Endothelial cell of hepatic sinusoid (primary cell): ENCODE results near the gene SCFD2.

Experiments
- in situ Hi-C: cut with HindIII; loops from 2 replicates; pipeline ENCODE4 v1.10.0; 2017; ENCODE audit warnings: low sequenced_read_pairs

SCFD2 gene

GRCh38 chr4:53019485-53020382, 346.1 kb downstream of the SCFD2 start:
- in situ Hi-C loops, result loop anchor here (25.0 kb wide), 2 partner anchors 893 to 1193 kb away; no protein-coding TSS in a partner anchor

- in situ Hi-C loops, result loop anchor here (25.0 kb wide), 2 partner anchors 894 to 1194 kb away; no protein-coding TSS in a partner anchor
These were observed 347.4 kb downstream of the SCFD2 start for GRCh38 chr4:53018471-53018870.

- in situ Hi-C loops, result loop anchor here (25.0 kb wide), 2 partner anchors 896 to 1196 kb away; no protein-coding TSS in a partner anchor
These were observed 349.6 kb downstream of the SCFD2 start for GRCh38 chr4:53016099-53016820.

GRCh38 chr4:53015681-53016080, 350.2 kb downstream of the SCFD2 start:
- in situ Hi-C loops, result loop anchor here (25.0 kb wide), 2 partner anchors 897 to 1197 kb away; no protein-coding TSS in a partner anchor

- in situ Hi-C loops, result loop anchor here (25.0 kb wide), 2 partner anchors 897 to 1197 kb away; no protein-coding TSS in a partner anchor
These were observed 351.0 kb downstream of the SCFD2 start for GRCh38 chr4:53014881-53015280.

- in situ Hi-C loops, result loop anchor here (25.0 kb wide), 2 partner anchors 898 to 1198 kb away; no protein-coding TSS in a partner anchor
These were observed 351.7 kb downstream of the SCFD2 start for GRCh38 chr4:53013873-53014775.

- in situ Hi-C loops, result loop anchor here (25.0 kb wide), 2 partner anchors 900 to 1200 kb away; no protein-coding TSS in a partner anchor
These were observed 353.1 kb downstream of the SCFD2 start for GRCh38 chr4:53012738-53013137.

GRCh38 chr4:53011259-53011905, 354.5 kb downstream of the SCFD2 start:
- in situ Hi-C loops, result loop anchor here (25.0 kb wide), 2 partner anchors 901 to 1201 kb away; no protein-coding TSS in a partner anchor

- in situ Hi-C loops, result loop anchor here (25.0 kb wide), 2 partner anchors 902 to 1202 kb away; no protein-coding TSS in a partner anchor
These were observed 355.5 kb downstream of the SCFD2 start for GRCh38 chr4:53010318-53010717.

GRCh38 chr4:53009824-53010223, 356.0 kb downstream of the SCFD2 start:
- in situ Hi-C loops, result loop anchor here (25.0 kb wide), 2 partner anchors 902 to 1202 kb away; no protein-coding TSS in a partner anchor

- in situ Hi-C loops, result loop anchor here (25.0 kb wide), 2 partner anchors 905 to 1205 kb away; no protein-coding TSS in a partner anchor
These were observed 358.8 kb downstream of the SCFD2 start for GRCh38 chr4:53007024-53007423.

GRCh38 chr4:53005808-53006207, 360.1 kb downstream of the SCFD2 start:
- in situ Hi-C loops, result loop anchor here (25.0 kb wide), 2 partner anchors 906 to 1206 kb away; no protein-coding TSS in a partner anchor

GRCh38 chr4:53005149-53005546, 360.7 kb downstream of the SCFD2 start:
- in situ Hi-C loops, result loop anchor here (25.0 kb wide), 2 partner anchors 907 to 1207 kb away; no protein-coding TSS in a partner anchor

- in situ Hi-C loops, result loop anchor here (25.0 kb wide), 2 partner anchors 908 to 1208 kb away; no protein-coding TSS in a partner anchor
These were observed 361.2 kb downstream of the SCFD2 start for GRCh38 chr4:53004497-53005148.

- in situ Hi-C loops, result loop anchor here (25.0 kb wide), 2 partner anchors 908 to 1208 kb away; no protein-coding TSS in a partner anchor
These were observed 361.9 kb downstream of the SCFD2 start for GRCh38 chr4:53003959-53004358.

GRCh38 chr4:53000560-53000959, 365.3 kb downstream of the SCFD2 start:
- in situ Hi-C loops, result loop anchor here (25.0 kb wide), 2 partner anchors 912 to 1212 kb away; no protein-coding TSS in a partner anchor

- in situ Hi-C loops, result loop anchor here (25.0 kb wide), 2 partner anchors 913 to 1213 kb away; no protein-coding TSS in a partner anchor
These were observed 366.2 kb downstream of the SCFD2 start for GRCh38 chr4:52999626-53000025.

- in situ Hi-C loops, result no loop called here
These were observed 367.4 kb downstream of the SCFD2 start for GRCh38 chr4:52998413-52998812.

- in situ Hi-C loops, result no loop called here
These were observed 368.8 kb downstream of the SCFD2 start for GRCh38 chr4:52997132-52997416.
